Suprapubic skin (tissue), 4 donors: ENCODE measurements around the gene LIN28B.

Experiments used
- CTCF ChIP-seq, 2 donors: fragments of 200-600 bp in 1 of 2; fragments of 450-650 bp in 1 of 2; sonication (generic) in 1 of 2; IDR thresholded peaks; one replicate each; pipeline ENCODE4 v1.5.1; 2016 to 2019; ENCODE audit warnings: antibody characterized with exemption in 2 of 2, mild to moderate bottlenecking in 1 of 2, moderate library complexity in 1 of 2
- POLR2A ChIP-seq, 2 donors: fragments of 450-650 bp; IDR thresholded peaks; one replicate each; pipeline ENCODE4 v1.6.1; 2017; ENCODE audit warnings: antibody characterized with exemption in 2 of 2, mild to moderate bottlenecking in 2 of 2, moderate library complexity in 2 of 2
- POLR2AphosphoS5 ChIP-seq, 3 donors: sonication (generic); formaldehyde crosslinking; IDR thresholded peaks; one replicate each; pipeline ENCODE4 v1.6.1; 2017; ENCODE audit warnings: antibody characterized with exemption in 3 of 3

GRCh38 chr6:104929353-104929752 lies 27.6 kb upstream of the LIN28B start:
- TF ChIP-seq CTCF (IDR thresholded peaks at IDR 0.05): no peak
- no peak for TF ChIP-seq POLR2A (IDR thresholded peaks at IDR 0.05)
- TF ChIP-seq POLR2AphosphoS5 (IDR thresholded peaks at IDR 0.05): no peak
